ENCODE data around the gene GNG12.

The GNG12 gene

GRCh38 chr1:67767103-67767782, 66.0 kb downstream of the GNG12 start:
- Histone ChIP-seq H3K4me2 (ENCODE audit: low read depth, low read length, poor library complexity, severe bottlenecking) (peak overlapping the region; percentile 51), H3K36me3 (ENCODE audit: insufficient read depth, low read length) (no peaks in the 10 kb centered on the region), H3K9ac (ENCODE audit: low read depth, low read length, poor library complexity, severe bottlenecking) (no peak overlapping the region), H3K4me3 (ENCODE audit: low read length, poor library complexity, severe bottlenecking) (no peak overlapping the region), H2AFZ (ENCODE audit: low read length) (no peak overlapping the region), H3K9me3 (ENCODE audit: insufficient read depth, low read depth, low read length) (no peaks in the 10 kb centered on the region), H3K27me3 (ENCODE audit: insufficient read depth, low read length, poor library complexity, severe bottlenecking) (no peaks in the 10 kb centered on the region), H3K4me1 (ENCODE audit: insufficient read depth, low read length, poor library complexity, severe bottlenecking) (peaks cover 10% of the 10 kb centered on the region), H3K79me2 (ENCODE audit: insufficient read depth, low read length) (no peaks in the 10 kb centered on the region), H3F3A (ENCODE audit: low read depth) (no peaks in the 10 kb centered on the region), H3K9me2 (replicated peaks; ENCODE audit: low read depth, low read length) (no peaks in the 10 kb centered on the region), H4K20me1 (ENCODE audit: insufficient read depth, low read length, poor library complexity, severe bottlenecking) (no peaks in the 10 kb centered on the region)
- TF ChIP-seq EZH2phosphoT487 (IDR thresholded peaks at IDR 0.05; ENCODE audit: borderline replicate concordance), result no peak
- TF ChIP-seq, protein P1, sequence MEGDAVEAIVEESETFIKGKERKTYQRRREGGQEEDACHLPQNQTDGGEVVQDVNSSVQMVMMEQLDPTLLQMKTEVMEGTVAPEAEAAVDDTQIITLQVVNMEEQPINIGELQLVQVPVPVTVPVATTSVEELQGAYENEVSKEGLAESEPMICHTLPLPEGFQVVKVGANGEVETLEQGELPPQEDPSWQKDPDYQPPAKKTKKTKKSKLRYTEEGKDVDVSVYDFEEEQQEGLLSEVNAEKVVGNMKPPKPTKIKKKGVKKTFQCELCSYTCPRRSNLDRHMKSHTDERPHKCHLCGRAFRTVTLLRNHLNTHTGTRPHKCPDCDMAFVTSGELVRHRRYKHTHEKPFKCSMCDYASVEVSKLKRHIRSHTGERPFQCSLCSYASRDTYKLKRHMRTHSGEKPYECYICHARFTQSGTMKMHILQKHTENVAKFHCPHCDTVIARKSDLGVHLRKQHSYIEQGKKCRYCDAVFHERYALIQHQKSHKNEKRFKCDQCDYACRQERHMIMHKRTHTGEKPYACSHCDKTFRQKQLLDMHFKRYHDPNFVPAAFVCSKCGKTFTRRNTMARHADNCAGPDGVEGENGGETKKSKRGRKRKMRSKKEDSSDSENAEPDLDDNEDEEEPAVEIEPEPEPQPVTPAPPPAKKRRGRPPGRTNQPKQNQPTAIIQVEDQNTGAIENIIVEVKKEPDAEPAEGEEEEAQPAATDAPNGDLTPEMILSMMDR (conservative IDR thresholded peaks at IDR 0.05; ENCODE audit: low read length), result no peak

DNA sequence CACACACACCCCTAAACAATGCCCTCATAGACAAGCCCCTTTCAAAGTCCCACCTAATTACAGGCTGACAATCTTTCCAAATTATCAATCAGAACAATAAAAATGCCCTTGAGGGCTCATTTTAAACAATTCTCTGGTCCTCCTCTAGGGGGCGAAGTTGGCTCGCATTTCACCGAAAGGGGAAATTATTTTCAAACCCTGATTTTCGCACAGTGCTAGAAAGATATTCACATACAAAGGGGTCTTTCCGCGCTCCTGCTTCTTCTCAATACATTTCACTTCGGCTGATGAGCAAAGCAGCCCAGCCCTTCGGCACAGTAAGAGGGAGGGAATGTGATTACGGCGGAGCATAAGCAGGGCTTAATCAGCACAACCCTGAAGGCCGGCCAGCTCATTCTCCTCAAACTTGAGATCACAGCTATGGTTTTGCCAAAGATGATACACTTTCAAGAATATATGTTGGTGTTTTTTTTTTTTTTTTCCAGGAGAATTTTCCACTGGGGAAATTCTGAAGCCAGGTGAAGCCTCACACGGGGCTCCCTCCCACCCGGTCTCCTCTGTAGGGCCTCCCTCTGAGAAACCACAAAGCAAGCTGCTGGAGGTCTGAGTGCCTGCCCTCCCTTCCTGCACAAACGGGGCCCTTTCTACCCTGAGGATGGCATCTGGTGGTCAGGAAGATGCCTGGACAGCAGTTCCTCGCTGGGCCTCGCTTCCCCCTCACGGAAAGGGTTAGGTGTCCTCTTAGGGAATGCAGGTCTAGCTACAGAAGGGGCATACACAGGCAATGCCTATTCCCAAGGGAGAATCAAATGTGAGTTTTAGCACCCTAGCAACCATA, 66.9 kb downstream of the GNG12 start:
- TF ChIP-seq, protein P1 (conservative IDR thresholded peaks at IDR 0.05; ENCODE audit: low read length), result peak; percentile 93
- no peak for TF ChIP-seq EZH2phosphoT487 (IDR thresholded peaks at IDR 0.05; ENCODE audit: borderline replicate concordance)
- H4K20me1 ChIP-seq (ENCODE audit: insufficient read depth, low read length, poor library complexity, severe bottlenecking), result no peaks in the 10 kb centered on the region
- no peak overlapping the region for H2AFZ ChIP-seq (ENCODE audit: low read length)
- H3K4me1 ChIP-seq (ENCODE audit: insufficient read depth, low read length, poor library complexity, severe bottlenecking), result peaks cover 10% of the 10 kb centered on the region
- H3K79me2 ChIP-seq (ENCODE audit: insufficient read depth, low read length), result no peaks in the 10 kb centered on the region
- H3K4me2 ChIP-seq (ENCODE audit: low read depth, low read length, poor library complexity, severe bottlenecking), result peak overlapping the region; percentile 51
- H3K9ac ChIP-seq (ENCODE audit: low read depth, low read length, poor library complexity, severe bottlenecking), result no peak overlapping the region
- H3F3A ChIP-seq (ENCODE audit: low read depth), result no peaks in the 10 kb centered on the region
- no peaks in the 10 kb centered on the region for H3K9me2 ChIP-seq (replicated peaks; ENCODE audit: low read depth, low read length)
- H3K4me3 ChIP-seq (ENCODE audit: low read length, poor library complexity, severe bottlenecking), result peak overlapping the region; percentile 22
- no peaks in the 10 kb centered on the region for H3K9me3 ChIP-seq (ENCODE audit: insufficient read depth, low read depth, low read length)
- H3K36me3 ChIP-seq (ENCODE audit: insufficient read depth, low read length), result no peaks in the 10 kb centered on the region
- H3K27me3 ChIP-seq (ENCODE audit: insufficient read depth, low read length, poor library complexity, severe bottlenecking), result no peaks in the 10 kb centered on the region

- Histone ChIP-seq H3K79me2 (ENCODE audit: insufficient read depth, low read length) (no peaks in the 10 kb centered on the region), H3K9ac (ENCODE audit: low read depth, low read length, poor library complexity, severe bottlenecking) (no peak overlapping the region), H4K20me1 (ENCODE audit: insufficient read depth, low read length, poor library complexity, severe bottlenecking) (no peaks in the 10 kb centered on the region), H3K36me3 (ENCODE audit: insufficient read depth, low read length) (no peaks in the 10 kb centered on the region), H3K4me2 (ENCODE audit: low read depth, low read length, poor library complexity, severe bottlenecking) (no peak overlapping the region), H2AFZ (ENCODE audit: low read length) (no peak overlapping the region), H3K27me3 (ENCODE audit: insufficient read depth, low read length, poor library complexity, severe bottlenecking) (no peaks in the 10 kb centered on the region), H3F3A (ENCODE audit: low read depth) (no peaks in the 10 kb centered on the region), H3K4me3 (ENCODE audit: low read length, poor library complexity, severe bottlenecking) (no peak overlapping the region), H3K9me2 (replicated peaks; ENCODE audit: low read depth, low read length) (no peaks in the 10 kb centered on the region), H3K9me3 (ENCODE audit: insufficient read depth, low read depth, low read length) (no peaks in the 10 kb centered on the region), H3K4me1 (ENCODE audit: insufficient read depth, low read length, poor library complexity, severe bottlenecking) (peaks cover 10% of the 10 kb centered on the region)
- TF ChIP-seq, protein P1 (conservative IDR thresholded peaks at IDR 0.05; ENCODE audit: low read length), result no peak
- TF ChIP-seq EZH2phosphoT487 (IDR thresholded peaks at IDR 0.05; ENCODE audit: borderline replicate concordance), result no peak
Observed at GRCh38 chr1:67764633-67765032, 68.6 kb downstream of the GNG12 start.
